ENCODE measurements around the gene SPRY1. TPM values are rescaled to one million over a fixed set of nuclear protein-coding genes. Genes with fewer than 3 reads are reported as not detected.

Gene SPRY1
- total RNA-seq, 8 experiments from 2014 or later = 3.0 to 28.7 (median 4.9) TPM

- Histone ChIP-seq H3K4me3 (no peak overlapping the region), H3K4me1 (replicated peaks in 1 of 2) (peaks cover 0 to 2% of the 10 kb centered on the region in 2 donors), H3K27ac (no peak overlapping the region)
- in situ Hi-C loops (cut with MboI; ENCODE audit: low pct_unique_long_range_greater_than_20kb in 2 of 9, low sequenced_read_pairs in 9 of 9, unreplicated experiment in 9 of 9) = loop anchor here in 1 of 9 experiments (25.0 kb wide), 1 partner anchor 242 kb away; no protein-coding TSS in a partner anchor
- 60 to 98% (median 92%) methylated on average over 3 to 12 of the region's 17 CpGs; no CpG with 5 or more reads in 1 of the 10 experiments for WGBS, 10 experiments
- no peak for ATAC-seq (replicated peaks in 6 of 8)
Measured at GRCh38 chr4:123419885-123420755, 23.5 kb downstream of the SPRY1 start.

GRCh38 chr4:123421227-123421936 is 24.8 kb downstream of the SPRY1 start:
- in situ Hi-C loops (cut with MboI; ENCODE audit: low pct_unique_long_range_greater_than_20kb in 2 of 9, low sequenced_read_pairs in 9 of 9, unreplicated experiment in 9 of 9) = loop anchor here in 1 of 9 experiments (25.0 kb wide), 1 partner anchor 241 kb away; no protein-coding TSS in a partner anchor
- 62 to 100% (median 90%) methylated on average over 3 to 6 of the region's 6 CpGs; no CpG with 5 or more reads in 1 of the 10 experiments for WGBS, 10 experiments
- no peak overlapping the region for H3K27ac ChIP-seq
- H3K4me1 ChIP-seq (replicated peaks in 1 of 2) = peaks cover 0 to 2% of the 10 kb centered on the region in 2 donors
- H3K4me3 ChIP-seq = no peak overlapping the region
- ATAC-seq (replicated peaks in 6 of 8) = no peak

- Histone ChIP-seq H3K4me1 (replicated peaks in 1 of 2) (peaks cover 0 to 2% of the 10 kb centered on the region in 2 donors), H3K27ac (no peak overlapping the region), H3K4me3 (no peak overlapping the region)
- 54 to 92% (median 79%) methylated on average over 2 to 9 of the region's 9 CpGs for WGBS, 10 experiments
- no peak for ATAC-seq (replicated peaks in 6 of 8)
- in situ Hi-C loops (cut with MboI; ENCODE audit: low pct_unique_long_range_greater_than_20kb in 2 of 9, low sequenced_read_pairs in 9 of 9, unreplicated experiment in 9 of 9) = loop anchor here in 1 of 9 experiments (25.0 kb wide), 1 partner anchor 240 kb away; no protein-coding TSS in a partner anchor
Measured at GRCh38 chr4:123421937-123422781, 25.6 kb downstream of the SPRY1 start.

- Histone ChIP-seq H3K4me3 (no peak overlapping the region), H3K27ac (no peak overlapping the region), H3K4me1 (replicated peaks in 1 of 2) (no peaks in the 10 kb centered on the region)
- ATAC-seq (replicated peaks in 6 of 8) = no peak
- in situ Hi-C loops (cut with MboI; ENCODE audit: low pct_unique_long_range_greater_than_20kb in 2 of 9, low sequenced_read_pairs in 9 of 9, unreplicated experiment in 9 of 9) = loop anchor here in 1 of 9 experiments (25.0 kb wide), 1 partner anchor 238 kb away; no protein-coding TSS in a partner anchor
- WGBS, 10 experiments = 20 to 100% (median 92%) methylated on average over 1 to 5 of the region's 5 CpGs
Measured at GRCh38 chr4:123423819-123424218, 27.2 kb downstream of the SPRY1 start.

- Histone ChIP-seq H3K4me3 (no peak overlapping the region), H3K4me1 (replicated peaks in 1 of 2) (no peaks in the 10 kb centered on the region), H3K27ac (no peak overlapping the region)
- no peak for ATAC-seq (replicated peaks in 6 of 8)
- 0 to 100% (median 86%) methylated on average over 1 to 3 of the region's 3 CpGs; no CpG with 5 or more reads in 1 of the 10 experiments for WGBS, 10 experiments
- in situ Hi-C loops (cut with MboI; ENCODE audit: low pct_unique_long_range_greater_than_20kb in 2 of 9, low sequenced_read_pairs in 9 of 9, unreplicated experiment in 9 of 9) = no loop called here
Measured at GRCh38 chr4:123427951-123428350, 31.4 kb downstream of the SPRY1 start.

- in situ Hi-C loops (cut with MboI; ENCODE audit: low pct_unique_long_range_greater_than_20kb in 2 of 9, low sequenced_read_pairs in 9 of 9, unreplicated experiment in 9 of 9) = no loop called here
- peak in 2 of 8 experiments; percentile 72 to 85 for ATAC-seq (replicated peaks in 6 of 8)
- H3K4me1 ChIP-seq (replicated peaks in 1 of 2) = no peaks in the 10 kb centered on the region
- H3K27ac ChIP-seq = no peak overlapping the region
- WGBS, 10 experiments = 93 to 100% (median 100%) methylated on average over 2 to 3 of the region's 3 CpGs; no CpG with 5 or more reads in 5 of the 10 experiments
- no peak overlapping the region for H3K4me3 ChIP-seq
Measured at GRCh38 chr4:123430031-123430430, 33.4 kb downstream of the SPRY1 start.

- WGBS, 10 experiments = 40 to 100% (median 84%) methylated on average over 1 to 2 of the region's 2 CpGs; no CpG with 5 or more reads in 2 of the 10 experiments
- in situ Hi-C loops (cut with MboI; ENCODE audit: low pct_unique_long_range_greater_than_20kb in 2 of 9, low sequenced_read_pairs in 9 of 9, unreplicated experiment in 9 of 9) = no loop called here
- H3K27ac ChIP-seq = no peak overlapping the region
- no peak for ATAC-seq (replicated peaks in 6 of 8)
- H3K4me1 ChIP-seq (replicated peaks in 1 of 2) = no peaks in the 10 kb centered on the region
- no peak overlapping the region for H3K4me3 ChIP-seq
Measured at GRCh38 chr4:123430501-123430900, 33.9 kb downstream of the SPRY1 start.

- no peak overlapping the region for H3K27ac ChIP-seq
- in situ Hi-C loops (cut with MboI; ENCODE audit: low pct_unique_long_range_greater_than_20kb in 2 of 9, low sequenced_read_pairs in 9 of 9, unreplicated experiment in 9 of 9) = no loop called here
- H3K4me3 ChIP-seq = no peak overlapping the region
- H3K4me1 ChIP-seq (replicated peaks in 1 of 2) = peaks cover 0 to 5% of the 10 kb centered on the region in 2 donors
- 58 to 100% (median 86%) methylated on average over 1 to 6 of the region's 7 CpGs; no CpG with 5 or more reads in 2 of the 10 experiments for WGBS, 10 experiments
- no peak for ATAC-seq (replicated peaks in 6 of 8)
Measured at GRCh38 chr4:123433573-123433972, 37.0 kb downstream of the SPRY1 start.

GRCh38 chr4:123433976-123434375 is 37.4 kb downstream of the SPRY1 start:
- H3K4me3 ChIP-seq = no peak overlapping the region
- in situ Hi-C loops (cut with MboI; ENCODE audit: low pct_unique_long_range_greater_than_20kb in 2 of 9, low sequenced_read_pairs in 9 of 9, unreplicated experiment in 9 of 9) = no loop called here
- peaks cover 0 to 5% of the 10 kb centered on the region in 2 donors for H3K4me1 ChIP-seq (replicated peaks in 1 of 2)
- no peak for ATAC-seq (replicated peaks in 6 of 8)
- H3K27ac ChIP-seq = no peak overlapping the region
- WGBS, 10 experiments = 80 to 100% (median 100%) methylated on average over 1 to 7 of the region's 9 CpGs; no CpG with 5 or more reads in 4 of the 10 experiments

GRCh38 chr4:123435246-123436113 is 38.9 kb downstream of the SPRY1 start:
- ATAC-seq (replicated peaks in 6 of 8) = no peak
- WGBS, 10 experiments = 73 to 100% (median 95%) methylated on average over 2 to 5 of the region's 43 CpGs; no CpG with 5 or more reads in 4 of the 10 experiments
- no peak overlapping the region for H3K27ac ChIP-seq
- no peak overlapping the region for H3K4me3 ChIP-seq
- peaks cover 0 to 5% of the 10 kb centered on the region in 2 donors for H3K4me1 ChIP-seq (replicated peaks in 1 of 2)
- in situ Hi-C loops (cut with MboI; ENCODE audit: low pct_unique_long_range_greater_than_20kb in 2 of 9, low sequenced_read_pairs in 9 of 9, unreplicated experiment in 9 of 9) = no loop called here

- no peak overlapping the region for H3K27ac ChIP-seq
- in situ Hi-C loops (cut with MboI; ENCODE audit: low pct_unique_long_range_greater_than_20kb in 2 of 9, low sequenced_read_pairs in 9 of 9, unreplicated experiment in 9 of 9) = no loop called here
- H3K4me3 ChIP-seq = no peak overlapping the region
- ATAC-seq (replicated peaks in 6 of 8) = peak in 2 of 8 experiments; percentile 43 to 97
- peaks cover 0 to 7% of the 10 kb centered on the region in 2 donors for H3K4me1 ChIP-seq (replicated peaks in 1 of 2)
- WGBS, 10 experiments = 23 to 100% (median 82%) methylated on average over 1 to 3 of the region's 3 CpGs
Measured at GRCh38 chr4:123438031-123438430, 41.4 kb downstream of the SPRY1 start.
